ENCODE measurements around the gene HLA-C.
"Not testable (repeated sequence)": the region's sequence is repeated elsewhere in the genome, so short reads cannot be mapped to it uniquely, and the experiment has no call there.

Gene HLA-C

DNA sequence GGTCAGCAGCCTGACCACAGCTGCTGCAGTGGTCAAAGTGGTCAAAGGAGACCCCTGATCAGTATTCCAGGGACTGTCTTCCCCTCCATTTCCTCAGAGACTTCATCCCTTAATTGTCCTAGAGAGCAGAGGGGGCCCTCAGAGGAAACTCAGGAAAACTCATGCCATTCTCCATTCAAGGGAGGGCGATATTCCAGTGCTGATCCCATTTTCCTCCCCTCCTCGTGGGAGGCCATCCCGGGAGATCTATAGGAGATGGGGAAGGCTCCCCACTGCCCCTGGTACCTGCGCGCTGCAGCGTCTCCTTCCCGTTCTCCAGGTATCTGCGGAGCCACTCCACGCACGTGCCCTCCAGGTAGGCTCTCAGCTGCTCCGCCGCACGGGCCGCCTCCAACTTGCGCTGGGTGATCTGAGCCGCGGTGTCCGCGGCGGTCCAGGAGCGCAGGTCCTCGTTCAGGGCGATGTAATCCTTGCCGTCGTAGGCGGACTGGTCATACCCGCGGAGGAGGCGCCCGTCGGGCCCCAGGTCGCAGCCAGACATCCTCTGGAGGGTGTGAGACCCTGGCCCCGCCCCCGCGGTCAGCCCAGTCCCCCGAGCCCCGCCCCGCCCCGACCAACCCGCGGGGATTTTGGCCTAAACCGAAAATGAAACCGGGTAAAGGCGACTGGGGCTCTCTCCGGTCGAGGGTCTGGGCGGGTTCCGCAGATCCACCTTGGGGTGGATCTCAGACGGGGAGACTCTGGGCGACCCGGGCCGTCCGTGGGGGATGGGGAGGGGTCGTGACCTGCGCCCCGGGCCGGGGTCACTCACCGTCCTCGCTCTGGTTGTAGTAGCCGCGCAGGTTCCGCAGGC lies 878 bp downstream of the HLA-C start:
- peak; percentile 43 for DNase-seq (ENCODE audit: low read depth)

DNA sequence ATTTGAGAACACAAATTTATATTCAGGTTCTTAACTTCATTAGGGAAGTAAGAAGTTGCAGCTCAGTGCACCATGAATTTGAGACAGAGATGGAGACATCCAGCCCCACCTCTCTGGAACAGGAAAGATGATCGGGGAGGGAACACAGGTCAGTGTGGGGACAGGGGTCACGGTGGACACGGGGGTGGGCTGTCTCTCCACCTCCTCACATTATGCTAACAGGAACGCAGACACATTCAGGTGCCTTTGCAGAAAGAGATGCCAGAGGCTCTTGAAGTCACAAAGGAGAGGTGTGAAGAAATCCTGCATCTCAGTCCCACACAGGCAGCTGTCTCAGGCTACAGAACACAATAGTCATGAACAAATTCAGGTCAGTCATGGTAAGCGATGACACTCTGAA lies 3.1 kb downstream of the HLA-C start:
- DNase-seq (ENCODE audit: low read depth) = no peak

DNA sequence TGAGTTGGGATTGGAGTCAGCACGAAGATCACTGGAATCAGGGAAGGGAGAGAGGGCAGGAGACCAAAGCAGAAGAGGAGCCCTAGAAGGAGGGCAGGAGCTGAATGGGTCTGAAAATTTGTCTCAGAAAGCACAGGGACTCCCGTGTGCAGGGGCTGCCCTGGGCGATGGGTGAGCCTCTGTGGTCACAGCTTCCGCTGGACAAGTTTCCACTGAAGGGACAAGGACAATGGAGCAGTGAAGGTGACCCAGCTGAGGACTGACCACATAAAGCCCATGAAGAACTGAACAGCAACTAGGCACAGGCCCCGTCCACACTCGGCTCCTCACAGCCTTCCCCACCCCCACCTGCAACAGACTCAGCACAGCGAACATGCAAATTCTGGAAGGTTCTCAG lies 3.5 kb downstream of the HLA-C start:
- no peak for DNase-seq (ENCODE audit: low read depth)

DNA sequence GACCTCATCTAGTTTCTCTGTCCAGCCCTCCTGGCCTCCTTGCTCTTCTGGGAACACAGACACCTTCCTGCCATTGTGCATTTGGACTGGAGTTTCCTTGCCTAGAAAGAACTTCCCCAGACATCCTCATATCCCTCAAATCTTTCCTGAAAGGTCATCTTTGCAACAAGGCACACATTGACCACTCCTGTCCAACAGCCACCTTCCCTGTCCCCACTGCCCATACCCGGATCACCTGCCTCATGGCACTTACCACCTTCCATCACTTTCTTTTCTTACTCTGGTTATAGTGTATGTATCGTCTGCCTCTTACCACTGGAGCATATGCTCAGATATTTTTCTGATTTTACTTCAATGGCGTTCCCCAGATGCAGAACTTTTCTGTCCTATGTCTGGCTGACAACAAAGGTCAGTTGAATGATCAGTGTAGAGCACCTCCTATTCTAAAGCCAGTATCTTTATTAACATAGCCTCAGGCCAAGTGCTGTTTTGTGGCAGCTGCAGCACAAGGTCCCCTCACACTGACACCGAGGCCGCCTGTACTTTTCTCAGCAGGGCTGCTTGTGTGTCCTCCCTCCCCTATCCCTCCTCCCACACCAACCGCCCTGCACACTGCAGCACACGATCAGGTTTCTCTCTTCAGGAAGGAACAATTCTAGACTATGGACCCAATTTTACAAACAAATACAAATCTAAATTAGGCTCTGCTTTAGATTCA lies 4.1 kb downstream of the HLA-C start:
- no peak for DNase-seq (ENCODE audit: low read depth)

DNA sequence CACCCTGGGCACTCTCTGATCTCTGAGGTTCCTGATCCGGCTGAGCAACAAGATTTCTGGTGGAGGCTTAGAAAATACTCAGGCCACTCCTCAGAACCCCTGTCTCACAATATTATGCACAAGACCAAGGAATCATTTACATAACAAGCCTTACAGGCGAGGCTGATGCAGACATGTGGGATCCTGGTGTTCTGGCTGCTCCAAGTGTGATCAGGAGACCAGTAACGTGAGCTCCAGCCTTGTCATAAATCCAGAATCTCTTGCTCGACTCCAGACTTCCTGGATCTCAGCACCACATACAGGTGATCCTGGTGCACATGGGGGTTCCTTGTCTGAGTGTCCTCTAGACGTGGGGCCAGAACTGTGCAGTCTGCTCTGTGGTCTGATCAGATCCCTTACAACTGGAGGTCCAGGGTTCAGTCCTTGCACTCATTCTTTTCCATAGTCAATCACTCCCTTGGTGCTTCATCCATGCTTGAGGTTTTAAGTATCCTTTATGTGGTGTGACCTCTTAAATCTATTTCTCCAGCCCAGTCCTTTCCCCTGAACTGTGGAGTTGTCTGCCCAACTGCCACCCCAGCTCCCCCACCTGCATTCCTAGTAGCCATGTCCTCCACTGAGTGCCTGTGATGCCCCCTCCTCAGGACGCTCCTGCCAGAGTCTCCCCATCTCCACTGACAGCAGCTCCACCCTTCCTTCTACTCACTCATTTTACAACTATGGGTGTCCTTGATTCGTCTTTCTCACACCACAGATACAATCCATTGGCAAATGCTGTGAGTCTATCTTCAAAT lies 5.1 kb downstream of the HLA-C start:
- no peak for DNase-seq (ENCODE audit: low read depth)

DNA sequence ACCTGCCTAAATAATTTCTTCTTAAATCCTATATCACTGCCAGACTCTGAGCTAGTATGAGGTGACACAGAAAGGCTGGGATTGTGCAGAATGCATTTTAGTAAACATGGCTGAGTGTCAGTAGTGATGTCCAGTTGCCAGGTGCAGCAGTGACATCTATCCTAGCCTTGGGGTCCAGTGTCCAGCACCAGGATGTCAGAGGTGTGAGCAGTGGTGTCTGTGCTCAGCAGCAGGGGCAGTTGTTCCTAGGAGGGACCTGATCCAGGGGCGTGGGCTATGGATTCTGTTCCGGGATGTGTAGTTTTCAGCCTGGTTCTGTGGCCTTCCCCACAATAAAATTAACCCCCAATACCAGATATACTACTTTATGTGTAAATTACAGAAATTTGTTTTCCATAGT lies 6.0 kb downstream of the HLA-C start:
- DNase-seq (ENCODE audit: low read depth) = no peak

DNA sequence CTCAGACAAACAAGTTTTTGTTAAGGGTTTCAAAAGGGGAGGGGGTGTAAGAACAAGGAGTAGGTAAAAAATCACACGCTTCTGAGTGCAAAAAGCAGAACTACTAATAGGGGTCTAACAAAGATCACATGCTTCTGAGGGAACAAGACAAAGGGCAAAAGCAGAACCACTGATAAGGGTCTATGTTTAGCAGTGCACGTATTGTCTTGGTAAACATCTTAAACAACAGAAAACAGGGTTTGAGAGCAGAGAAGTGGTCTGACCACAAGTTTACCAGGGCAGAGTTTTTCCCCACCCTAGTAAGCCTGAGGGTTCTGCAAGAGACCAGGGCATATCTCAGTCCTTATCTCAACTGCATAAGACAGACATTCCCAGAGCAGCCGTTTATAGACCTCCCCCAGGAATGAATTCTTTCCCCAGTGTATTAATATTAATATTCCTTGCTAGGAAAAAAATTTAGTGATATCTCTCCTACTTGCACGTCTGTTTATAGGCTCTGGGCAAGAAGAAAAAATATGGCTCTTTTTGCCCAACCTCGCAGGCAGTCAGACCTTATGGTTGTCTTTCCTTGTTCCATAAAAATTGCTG lies 8.5 kb downstream of the HLA-C start:
- DNase-seq (ENCODE audit: low read depth) = not testable (repeated sequence)

DNA sequence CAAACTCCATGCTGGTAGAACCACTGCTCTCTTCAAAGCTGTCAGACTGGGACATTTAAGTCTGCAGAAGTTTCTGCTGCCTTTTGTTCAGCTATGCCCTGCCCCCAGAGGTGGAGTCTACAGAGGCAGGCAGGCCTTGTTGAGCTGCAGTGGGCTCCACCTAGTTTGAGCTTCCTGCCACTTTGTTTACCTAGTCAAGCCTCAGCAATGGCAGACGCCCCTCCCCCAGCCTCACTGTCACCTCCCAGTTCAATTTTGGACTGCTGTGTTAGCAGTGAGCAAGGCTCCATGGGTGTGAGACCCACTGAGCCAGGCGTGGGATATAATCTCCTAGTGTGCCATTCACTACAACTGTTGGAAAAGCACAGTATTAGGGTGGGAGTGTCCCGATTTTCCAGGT lies 11.9 kb downstream of the HLA-C start:
- not testable (repeated sequence) for DNase-seq (ENCODE audit: low read depth)

DNA sequence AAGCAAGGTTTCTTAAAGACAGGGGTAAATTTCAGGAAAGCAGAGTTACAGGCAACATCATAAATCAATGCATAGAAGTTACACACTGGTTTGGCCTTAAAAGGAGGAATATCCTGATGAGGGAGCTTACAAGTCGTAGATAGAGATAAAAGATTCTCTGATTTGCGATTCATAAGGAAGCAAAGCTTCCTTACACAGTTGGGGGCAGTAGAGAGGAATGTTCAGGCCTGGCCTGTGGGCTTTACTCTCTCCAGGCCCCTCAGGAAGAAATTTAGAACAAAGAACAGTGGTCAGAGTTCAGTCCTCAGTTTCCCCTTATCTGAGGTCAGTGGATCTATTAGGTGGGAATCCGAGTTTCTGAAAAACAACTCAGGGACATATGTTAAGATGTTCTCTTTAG lies 19.3 kb downstream of the HLA-C start:
- no peak for DNase-seq (ENCODE audit: low read depth)

DNA sequence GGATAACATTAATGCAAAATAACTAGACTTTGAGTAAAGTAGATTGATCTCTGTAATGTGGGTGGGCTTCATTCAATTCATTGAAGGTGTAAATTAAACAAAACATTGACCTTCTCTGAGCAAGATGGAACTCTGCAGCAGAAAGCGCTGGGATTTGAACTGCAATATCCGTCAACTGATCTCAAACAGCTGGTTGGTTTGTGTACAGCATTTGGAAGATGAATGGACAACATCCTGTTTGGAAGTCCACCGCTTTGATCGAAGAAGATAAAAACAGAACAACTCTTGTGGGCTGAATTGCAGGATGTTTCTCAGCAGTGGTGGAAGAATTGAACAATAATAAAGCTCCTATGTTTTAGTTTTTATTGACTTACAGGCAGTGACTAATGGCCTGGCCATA lies 20.6 kb downstream of the HLA-C start:
- DNase-seq (ENCODE audit: low read depth) = no peak

DNA sequence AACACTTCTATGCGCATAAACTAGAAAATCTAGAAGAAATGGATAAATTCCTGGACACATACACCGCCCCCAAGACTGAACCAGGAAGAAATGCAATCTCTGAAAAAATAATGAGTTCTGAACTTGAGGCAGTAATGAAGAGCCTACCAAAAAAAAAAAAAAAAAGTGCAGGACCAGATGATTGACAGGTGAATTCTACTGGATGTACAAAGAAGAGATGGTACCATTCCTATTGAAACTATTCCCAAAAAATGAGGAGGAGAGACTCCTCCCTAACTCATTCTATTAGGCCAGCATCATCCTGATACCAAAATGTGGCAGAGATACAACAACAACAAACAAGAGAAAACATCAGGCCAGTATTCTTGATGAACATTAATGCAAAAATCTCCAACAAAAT lies 22.7 kb downstream of the HLA-C start:
- no peak for DNase-seq (ENCODE audit: low read depth)

DNA sequence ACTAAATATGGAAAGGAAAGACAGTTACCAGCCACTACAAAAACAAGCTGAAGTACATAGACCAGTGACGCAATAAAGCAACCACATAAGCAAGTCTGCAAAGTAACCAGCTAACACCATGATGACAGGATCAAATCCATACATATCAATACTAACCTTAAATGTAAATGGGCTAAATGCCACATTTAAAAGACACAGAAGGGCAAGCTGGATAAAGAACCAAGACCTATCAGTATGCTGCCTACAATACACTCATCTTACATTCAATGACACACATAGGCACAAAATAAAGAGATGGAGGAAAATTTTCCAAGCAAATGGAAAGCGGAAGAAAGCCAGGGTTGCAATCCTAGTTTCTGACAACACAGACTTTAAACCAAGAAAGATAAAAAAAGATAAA lies 24.1 kb downstream of the HLA-C start:
- no peak for DNase-seq (ENCODE audit: low read depth)

DNA sequence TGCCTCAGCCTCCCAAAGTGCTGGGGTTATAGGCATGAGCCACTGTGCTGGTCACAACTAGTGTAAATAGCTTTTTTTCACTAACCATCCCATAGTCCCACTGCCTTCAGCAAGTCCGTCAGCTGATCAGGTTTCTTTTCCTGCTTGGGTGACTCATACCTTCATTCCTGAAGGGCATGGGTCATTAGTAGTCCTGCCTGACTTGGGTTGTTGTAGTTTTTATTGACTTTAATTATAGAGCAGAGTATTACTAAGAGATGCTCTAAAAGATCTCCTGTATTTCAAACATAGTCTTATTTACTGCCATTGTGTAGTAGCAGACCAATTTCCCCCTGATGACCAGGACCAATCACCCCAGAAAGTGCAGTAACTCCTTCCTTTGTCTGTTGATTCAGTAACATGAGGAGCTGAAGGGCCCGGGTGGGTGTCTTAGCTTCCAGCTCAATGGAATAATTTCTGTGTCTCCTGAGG lies 25.8 kb downstream of the HLA-C start:
- peak; percentile 70 for DNase-seq (ENCODE audit: low read depth)

DNA sequence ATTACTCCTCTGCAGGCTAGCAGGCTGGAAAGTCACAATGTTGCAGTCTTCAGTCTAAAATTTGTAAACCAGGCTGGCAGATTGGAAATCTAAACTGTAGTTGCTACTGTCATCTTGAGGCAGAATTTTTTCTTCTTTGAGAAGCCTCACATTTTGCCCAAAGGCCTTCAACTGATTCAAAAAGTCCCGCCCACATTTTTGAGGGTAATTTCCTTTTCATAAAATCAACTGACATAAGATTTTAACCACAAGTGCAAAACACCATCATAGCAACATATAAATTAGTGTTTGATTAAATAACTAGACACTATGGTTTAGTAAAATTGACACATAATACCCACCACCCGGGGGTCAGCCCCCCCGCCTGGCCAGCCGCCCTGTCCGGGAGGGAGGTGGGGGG lies 28.4 kb downstream of the HLA-C start:
- DNase-seq (ENCODE audit: low read depth) = no peak

DNA sequence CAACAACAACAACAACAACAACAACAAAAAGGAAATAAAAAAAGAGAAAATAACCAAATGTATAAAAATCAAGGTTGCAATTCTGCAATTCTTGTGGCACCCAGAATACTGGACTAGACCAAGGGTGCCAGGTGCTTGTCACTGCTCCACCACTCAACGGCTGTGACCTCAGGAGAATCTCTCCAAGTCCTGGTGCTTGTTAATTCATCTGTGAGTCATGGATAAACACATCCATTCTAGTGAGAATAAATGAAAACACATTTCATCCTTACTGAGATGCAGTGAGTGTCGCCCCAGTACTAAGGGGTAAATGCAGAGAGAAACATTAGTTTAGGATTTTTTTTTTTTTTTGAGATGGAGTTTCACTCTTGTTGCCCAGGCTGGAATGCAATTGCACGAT lies 32.0 kb downstream of the HLA-C start:
- no peak for DNase-seq (ENCODE audit: low read depth)

DNA sequence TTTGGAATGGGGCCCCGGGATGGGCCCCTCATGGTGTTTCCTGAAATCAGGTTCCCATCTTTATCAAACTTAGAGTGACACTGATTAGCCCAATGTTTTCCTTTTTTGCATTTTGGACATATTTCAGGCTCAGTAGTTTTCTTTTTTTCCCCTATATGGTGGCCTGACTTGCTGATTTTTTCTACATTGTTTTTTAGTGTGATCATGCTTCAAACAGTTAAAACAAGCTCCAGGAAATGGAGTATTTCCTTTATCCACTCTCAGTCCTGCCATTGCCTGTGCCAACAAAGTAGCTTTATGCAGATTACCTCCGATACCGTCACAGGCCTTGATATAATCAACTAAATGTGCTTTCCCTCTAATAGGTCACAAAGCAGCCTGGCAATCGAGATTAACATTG lies 37.8 kb downstream of the HLA-C start:
- DNase-seq (ENCODE audit: low read depth) = not testable (repeated sequence)

DNA sequence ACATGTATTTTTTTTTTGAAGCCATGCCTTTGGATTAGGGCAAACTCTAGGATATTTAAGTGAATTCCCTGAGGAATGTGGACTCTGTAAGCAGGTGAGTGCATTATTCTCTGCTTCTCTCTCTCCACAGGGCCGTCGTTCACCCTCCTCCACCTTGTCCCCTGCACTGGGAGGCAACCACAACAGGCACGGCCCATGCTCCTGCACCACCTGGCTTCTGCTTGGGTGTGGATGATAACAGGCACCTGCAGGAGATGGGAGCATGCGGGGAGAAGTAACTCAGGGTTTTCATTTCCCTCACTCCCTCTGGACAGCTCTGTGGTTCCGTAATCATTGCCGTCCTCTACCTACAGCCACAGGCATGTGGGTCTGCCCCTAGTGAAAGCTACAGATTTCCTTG lies 43.4 kb downstream of the HLA-C start:
- no peak for DNase-seq (ENCODE audit: low read depth)

DNA sequence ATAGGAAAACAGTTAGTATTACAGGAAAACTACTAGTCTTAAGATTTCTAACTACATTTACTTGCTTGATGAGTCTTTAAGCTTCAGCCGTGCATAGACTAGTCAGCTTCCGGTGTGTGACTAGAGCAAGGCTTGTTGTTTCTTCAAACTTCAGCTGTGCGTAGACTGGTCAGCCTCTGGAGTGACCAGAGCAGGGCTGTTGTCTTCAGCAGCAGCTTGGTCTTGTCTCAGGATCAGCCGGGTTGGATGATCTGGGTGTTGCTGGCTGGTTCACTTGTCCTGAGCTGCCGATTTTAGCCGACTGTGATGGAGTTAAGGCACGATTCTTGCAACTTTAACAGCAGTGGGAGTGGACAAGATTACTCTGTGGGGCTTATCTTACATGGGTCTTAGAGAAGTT lies 44.7 kb downstream of the HLA-C start:
- DNase-seq (ENCODE audit: low read depth) = no peak

DNA sequence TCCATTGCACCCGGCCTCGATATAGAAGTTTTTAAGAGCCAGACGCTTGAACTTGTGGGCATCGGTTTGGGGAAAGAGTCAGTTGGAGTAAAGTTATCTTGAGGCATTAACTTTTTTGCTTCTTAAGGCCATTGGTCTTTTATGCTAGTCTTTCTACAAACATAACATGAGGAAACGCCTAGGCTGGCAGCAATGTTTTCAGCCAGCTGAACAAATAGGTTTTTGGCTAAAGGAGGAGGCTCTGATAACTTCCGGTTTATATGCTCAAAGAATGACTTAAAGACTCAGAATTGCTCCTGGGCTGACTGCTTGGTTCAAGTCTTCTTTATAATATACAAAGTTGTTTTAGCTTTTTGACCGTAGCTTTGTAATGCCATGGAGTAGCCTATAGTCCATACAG lies 46.2 kb downstream of the HLA-C start:
- no peak for DNase-seq (ENCODE audit: low read depth)

DNA sequence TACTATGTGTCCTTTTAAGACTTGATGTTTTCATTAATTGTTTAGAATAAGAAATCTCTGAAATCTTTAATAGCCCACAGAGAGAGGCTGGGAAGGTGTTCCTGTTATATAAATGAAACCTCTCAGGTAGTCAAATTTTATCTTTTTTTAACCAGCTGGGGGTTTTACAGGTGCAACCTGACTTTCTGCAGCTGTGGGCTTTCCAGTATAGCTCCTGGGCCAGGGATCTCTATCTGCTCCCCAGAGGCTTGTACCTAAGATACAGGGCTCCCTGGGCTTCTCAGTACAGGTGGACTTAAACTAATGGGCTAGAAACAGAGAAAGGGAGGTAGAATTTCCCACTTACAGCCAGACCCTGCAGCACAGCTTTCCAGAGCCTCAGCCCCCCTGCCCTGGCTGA lies 49.4 kb downstream of the HLA-C start:
- DNase-seq (ENCODE audit: low read depth) = no peak
